H1 (cell line): ENCODE measurements around the gene CASK. TPM values are rescaled to one million over a fixed set of nuclear protein-coding genes. Genes with fewer than 3 reads are reported as not detected.

Source experiments
- CTCF ChIA-PET: fragments of 300-600 bp; sonication (Branson Sonifier 250); formaldehyde crosslinking; loops from one replicate; lab custom pipeline; 2021; ENCODE audit not compliant: partially characterized antibody; lab: Charles Lee
- POLR2A ChIA-PET: fragments of 300-600 bp; sonication (Branson Sonifier 250); formaldehyde crosslinking; loops from one replicate; lab custom pipeline; 2021; ENCODE audit warnings: inconsistent platforms; ENCODE audit not compliant: partially characterized antibody; lab: Charles Lee
- DNase-seq, 2 experiments: peaks; one replicate each; pipeline versions ENCODE4 v3.0.0 to v3.0.0-alpha.2; 2010 to 2022; ENCODE audit warnings: low spot score in 2 of 2, low read depth in 1 of 2, mixed read lengths in 1 of 2
- FAIRE-seq: peaks from 2 replicates; lab custom pipeline; 2011; peaks lifted over from hg19 to GRCh38; lab: Jason Lieb, UNC
- H2AFZ ChIP-seq: 2 replicates; pipeline ENCODE4 v1.8.1; 2012; ENCODE audit warnings: low read length, inconsistent platforms
- H2AK5ac ChIP-seq: 2 replicates; pipeline ENCODE4 v1.6.1; 2013; ENCODE audit warnings: low read depth, low read length
- H2BK120ac ChIP-seq: replicated peaks from 2 replicates; pipeline ENCODE3; 2013; ENCODE audit warnings: low read depth, low read length, inconsistent platforms
- H2BK12ac ChIP-seq: 2 replicates; pipeline ENCODE4 v1.6.1; 2013; ENCODE audit warnings: low read depth, low read length
- H2BK15ac ChIP-seq: 2 replicates; pipeline ENCODE4 v1.6.1; 2013; ENCODE audit warnings: low read length
- H2BK20ac ChIP-seq: 2 replicates; pipeline ENCODE4 v1.6.1; 2013; ENCODE audit warnings: low read length
- H2BK5ac ChIP-seq: 2 replicates; pipeline ENCODE4 v1.6.1; 2013; ENCODE audit warnings: low read depth, low read length
- H3K14ac ChIP-seq: 2 replicates; pipeline ENCODE4 v1.6.1; 2013; ENCODE audit warnings: inconsistent platforms; ENCODE audit not compliant: insufficient read length
- H3K18ac ChIP-seq: 2 replicates; pipeline ENCODE4 v1.6.1; 2013; ENCODE audit warnings: low read length; ENCODE audit errors: extremely low read depth
- H3K23ac ChIP-seq: 2 replicates; pipeline ENCODE4 v1.6.1; 2013; ENCODE audit warnings: inconsistent platforms; ENCODE audit not compliant: insufficient read length
- H3K23me2 ChIP-seq: 2 replicates; pipeline ENCODE4 v1.6.1; 2013; ENCODE audit warnings: low read depth, low read length
- H3K27ac ChIP-seq: 2 replicates; pipeline ENCODE4 v1.6.1; 2011; ENCODE audit warnings: low read depth, low read length, inconsistent platforms
- H3K27me3 ChIP-seq, 4 experiments: replicated peaks in 1 of 4; 1 replicate in 1 of 4; 2 replicates in 3 of 4; pipeline versions ENCODE4 v1.6.1 to v1.8.1; 2011 to 2013; ENCODE audit warnings: low read length in 3 of 4, mild to moderate bottlenecking in 3 of 4, inconsistent platforms in 2 of 4, mixed read lengths in 2 of 4, moderate library complexity in 1 of 4; ENCODE audit not compliant: control insufficient read depth in 3 of 4, insufficient read depth in 3 of 4; ENCODE audit errors: extremely low read depth in 1 of 4
- H3K36me3 ChIP-seq, 4 experiments: 2 replicates each; pipeline versions ENCODE4 v1.6.1 to v1.8.1; 2011 to 2013; ENCODE audit warnings: mild to moderate bottlenecking in 4 of 4, low read length in 3 of 4, moderate library complexity in 2 of 4, control low read depth in 1 of 4, inconsistent platforms in 1 of 4; ENCODE audit not compliant: insufficient read depth in 4 of 4, control insufficient read depth in 2 of 4
- H3K4ac ChIP-seq: replicated peaks from 2 replicates; pipeline ENCODE3; 2013; ENCODE audit warnings: low read length, low read depth, mixed read lengths, inconsistent platforms; ENCODE audit not compliant: insufficient read length
- H3K4me1 ChIP-seq, 4 experiments: replicated peaks in 1 of 4; 1 replicate in 1 of 4; 2 replicates in 3 of 4; pipeline versions ENCODE4 v1.6.1 to v1.8.1; 2011 to 2013; ENCODE audit warnings: low read length in 3 of 4, inconsistent platforms in 2 of 4, mixed read lengths in 1 of 4; ENCODE audit not compliant: insufficient read depth in 4 of 4, control insufficient read depth in 3 of 4
- H3K4me2 ChIP-seq, 2 experiments: 2 replicates each; pipeline versions ENCODE4 v1.6.1 to v1.8.1; 2011 to 2013; ENCODE audit warnings: low read depth in 2 of 2, low read length in 2 of 2, control low read depth in 1 of 2, inconsistent platforms in 1 of 2, mild to moderate bottlenecking in 1 of 2; ENCODE audit not compliant: insufficient read depth in 1 of 2
- H3K4me3 ChIP-seq, 4 experiments: fragments of 200-600, 300-600 bp in 1 of 4; sonication (generic), shearing (Covaris generic), sonication (Bioruptor Twin) in 1 of 4; 2 replicates each; pipeline versions ENCODE4 v1.5.1 to v1.8.1; 2011 to 2016; ENCODE audit warnings: low read length in 4 of 4, low read depth in 3 of 4, control low read depth in 2 of 4, inconsistent platforms in 2 of 4, mild to moderate bottlenecking in 2 of 4, mixed read lengths in 1 of 4, moderate library complexity in 1 of 4; ENCODE audit not compliant: insufficient read depth in 2 of 4; ENCODE audit errors: extremely low read depth in 1 of 4
- H3K56ac ChIP-seq: replicated peaks from 2 replicates; pipeline ENCODE3; 2013; ENCODE audit warnings: low read depth, mild to moderate bottlenecking, mixed read lengths, low read length, inconsistent platforms; ENCODE audit not compliant: insufficient read length
- H3K79me1 ChIP-seq: 2 replicates; pipeline ENCODE4 v1.6.1; 2013; ENCODE audit warnings: low read depth, low read length, control low read depth
- H3K79me2 ChIP-seq, 2 experiments: 2 replicates each; pipeline versions ENCODE4 v1.6.1 to v1.8.1; 2012 to 2013; ENCODE audit warnings: low read length in 2 of 2, mild to moderate bottlenecking in 2 of 2, inconsistent platforms in 1 of 2; ENCODE audit not compliant: insufficient read depth in 2 of 2, control insufficient read depth in 1 of 2
- H3K9ac ChIP-seq, 4 experiments: replicated peaks in 1 of 4; 1 replicate in 1 of 4; 2 replicates in 3 of 4; pipeline versions ENCODE4 v1.6.1 to v1.8.1; 2011 to 2013; ENCODE audit warnings: low read depth in 3 of 4, low read length in 3 of 4, control low read depth in 2 of 4, mild to moderate bottlenecking in 2 of 4, moderate library complexity in 2 of 4, inconsistent platforms in 1 of 4; ENCODE audit errors: extremely low read depth in 1 of 4
- H3K9me3 ChIP-seq, 2 experiments: 2 replicates each; pipeline versions ENCODE4 v1.6.1 to v1.8.1; 2012 to 2013; ENCODE audit warnings: mild to moderate bottlenecking in 2 of 2, moderate library complexity in 2 of 2, control low read depth in 1 of 2, inconsistent platforms in 1 of 2, low read depth in 1 of 2, low read length in 1 of 2, mixed read lengths in 1 of 2; ENCODE audit not compliant: insufficient read depth in 2 of 2
- H4K20me1 ChIP-seq, 2 experiments: replicated peaks in 1 of 2; 2 replicates each; pipeline versions ENCODE3 to v1.8.1; 2011 to 2013; ENCODE audit warnings: inconsistent platforms in 2 of 2, low read length in 2 of 2, mild to moderate bottlenecking in 1 of 2; ENCODE audit not compliant: insufficient read depth in 2 of 2, control insufficient read depth in 1 of 2
- H4K5ac ChIP-seq: 2 replicates; pipeline ENCODE4 v1.6.1; 2013; ENCODE audit warnings: low read length, low read depth, mixed read lengths, inconsistent platforms; ENCODE audit not compliant: insufficient read length
- H4K8ac ChIP-seq: 2 replicates; pipeline ENCODE4 v1.8.0; 2013; ENCODE audit warnings: mild to moderate bottlenecking, moderate library complexity, low read length, inconsistent platforms; ENCODE audit not compliant: insufficient read depth; ENCODE audit errors: extremely low read depth
- H4K91ac ChIP-seq: replicated peaks from 2 replicates; pipeline ENCODE3; 2013; ENCODE audit warnings: low read length, mixed read lengths, inconsistent platforms; ENCODE audit not compliant: insufficient read length
- CBX5 ChIP-seq: fragments of 300-800, 300-1000 bp; sonication (generic); IDR thresholded peaks from 2 replicates; pipeline ENCODE4 v1.7.1; 2016; ENCODE audit warnings: antibody characterized with exemption, low read length, low read depth
- CREB1 ChIP-seq: IDR thresholded peaks from 2 replicates; pipeline ENCODE4 v1.6.1; 2012; ENCODE audit warnings: inconsistent platforms
- EZH2 ChIP-seq: fragments of 200-600 bp; sonication (generic); IDR thresholded peaks from 2 replicates; pipeline ENCODE4 v1.7.1; 2012; ENCODE audit warnings: low read depth, mild to moderate bottlenecking, moderate library complexity, low read length, inconsistent platforms; ENCODE audit not compliant: severe bottlenecking
- KDM4A ChIP-seq: IDR thresholded peaks from one replicate; pipeline ENCODE4 v1.7.1; 2012; ENCODE audit warnings: low read depth, mild to moderate bottlenecking, moderate library complexity, low read length, inconsistent platforms; ENCODE audit not compliant: severe bottlenecking
- NRF1 ChIP-seq: IDR thresholded peaks from 2 replicates; pipeline ENCODE4 v1.6.1; 2011; ENCODE audit warnings: mild to moderate bottlenecking, low read depth, low read length, improper control_type of control experiment
- SIRT6 ChIP-seq: IDR thresholded peaks from one replicate; pipeline ENCODE4 v1.7.1; 2012; ENCODE audit warnings: low read length, inconsistent platforms
- SP2 ChIP-seq: IDR thresholded peaks from 2 replicates; pipeline ENCODE4 v1.6.1; 2012; ENCODE audit warnings: mild to moderate bottlenecking, low read length, inconsistent platforms
- TCF12 ChIP-seq: IDR thresholded peaks from 2 replicates; pipeline ENCODE4 v1.6.1; 2011; ENCODE audit warnings: low read depth, mild to moderate bottlenecking, low read length
- WGBS, 2 experiments: shearing (Covaris generic) in 1 of 2; methylation state at CpG; one replicate each; pipeline versions ENCODE4 v1.1.6 to v1.1.7; 2013 to 2015; ENCODE audit warnings: low lambda C conversion rate in 2 of 2, mixed read lengths in 2 of 2, inconsistent platforms in 1 of 2, low coverage in 1 of 2, missing lambda C conversion rate in 1 of 2; ENCODE audit not compliant: insufficient replicate concordance in 2 of 2, insufficient coverage in 1 of 2, insufficient read length in 1 of 2; ENCODE audit errors: extremely low coverage in 1 of 2, missing lambda C conversion rate in 1 of 2; 5-methylcytosine and 5-hydroxymethylcytosine counted together
- polyA plus RNA-seq, 7 experiments: library from polyadenylated mRNA; depleted of rRNA in 3 of 7; stranded (reverse) in 5 of 7; unstranded in 2 of 7; fragments of >200 nt in 5 of 7; fragments of 200-250 nt in 2 of 7; gene quantifications; 1 replicate in 5 of 7; 2 replicates in 1 of 7; 4 replicates in 1 of 7; pipeline versions ENCODE4 v1.2.1 to v1.2.3, GENCODE V29; 2011 to 2013; ENCODE audit warnings: missing spikeins in 2 of 7, mixed read lengths in 2 of 7
- total RNA-seq: library from RNA; stranded (reverse); fragmentation: NEBNext Ultra II Directional; extraction: Animal tissue kit (Norgen Biotek cat#: 25700); gene quantifications from 2 replicates; pipeline ENCODE4 v1.2.1, GENCODE V29; 2021
- TF ChIP-seq, protein P1 (sequence below): IDR thresholded peaks from 2 replicates; pipeline ENCODE4 v1.6.1; 2012; ENCODE audit warnings: inconsistent platforms
- TF ChIP-seq, protein P2 (sequence below): IDR thresholded peaks from 2 replicates; pipeline ENCODE4 v1.6.1; 2011; ENCODE audit warnings: low read depth, mild to moderate bottlenecking, low read length; ENCODE audit not compliant: insufficient read depth
- TF ChIP-seq, protein P3 (sequence below): IDR thresholded peaks from 2 replicates; pipeline ENCODE4 v1.6.1; 2011; ENCODE audit warnings: low read length, improper control_type of control experiment

CASK gene
- total and polyA plus RNA-seq, 2 of the 8 experiments (the other 6 are each of a cell fraction or from before 2014, with no cell fraction given), result 21.6 to 55.1 TPM

DNA sequence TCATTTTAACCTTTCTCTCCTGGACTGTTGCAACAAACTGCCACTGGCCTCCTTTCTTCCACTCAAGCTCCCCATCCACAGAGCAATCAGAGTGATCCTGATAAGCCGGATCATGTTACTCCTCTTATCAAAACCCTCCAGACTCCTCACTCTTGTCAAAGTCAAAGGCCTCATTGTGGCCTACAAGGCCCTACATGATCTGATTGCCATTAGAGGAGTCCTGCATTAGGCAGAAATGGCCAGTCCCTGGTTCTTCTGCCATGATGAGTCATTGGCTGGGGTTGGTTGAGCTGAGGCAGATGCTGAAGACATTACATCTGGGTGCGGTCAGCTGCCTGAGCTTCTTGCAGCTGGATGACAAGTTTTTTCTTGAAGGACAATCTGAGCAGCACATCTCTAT is 32.7 kb upstream of the CASK start:
- H3K36me3 ChIP-seq, result no peaks in the 10 kb centered on the region
- CTCF ChIA-PET, result interaction anchor here (1.2 kb wide), 1 partner anchor 15 kb away, joined by 3 read pairs; no protein-coding TSS in a partner anchor
- FAIRE-seq (no peak), DNase-seq (no peak)
- H3K9me3 ChIP-seq, result no peaks in the 10 kb centered on the region
- no peak overlapping the region for H4K91ac ChIP-seq
- no peak overlapping the region for H4K5ac ChIP-seq
- no peak overlapping the region for H2AK5ac ChIP-seq
- no peak overlapping the region for H3K56ac ChIP-seq
- no peak overlapping the region for H2AFZ ChIP-seq
- H3K23ac ChIP-seq, result no peak overlapping the region
- H2BK20ac ChIP-seq, result no peak overlapping the region
- H4K20me1 ChIP-seq, result no peaks in the 10 kb centered on the region
- H4K8ac ChIP-seq, result no peak overlapping the region
- POLR2A ChIA-PET, result no interaction called here
- H3K4me3 ChIP-seq, result no peak overlapping the region
- no peak overlapping the region for H3K18ac ChIP-seq
- no peaks in the 10 kb centered on the region for H3K27me3 ChIP-seq
- no peak overlapping the region for H3K9ac ChIP-seq
- H3K23me2 ChIP-seq, result no peaks in the 10 kb centered on the region
- no peaks in the 10 kb centered on the region for H3K79me2 ChIP-seq
- no peaks in the 10 kb centered on the region for H3K79me1 ChIP-seq
- no peak overlapping the region for H2BK15ac ChIP-seq
- H3K4me1 ChIP-seq, result no peaks in the 10 kb centered on the region
- H3K4me2 ChIP-seq, result no peak overlapping the region
- no peak overlapping the region for H3K4ac ChIP-seq
- 100% methylated on average over 1 of the region's 2 CpGs; no CpG with 5 or more reads in 1 of the 2 experiments for WGBS, 2 experiments
- H2BK120ac ChIP-seq, result no peak overlapping the region
- no peak overlapping the region for H2BK5ac ChIP-seq
- no peak overlapping the region for H3K14ac ChIP-seq
- H2BK12ac ChIP-seq, result no peak overlapping the region
- H3K27ac ChIP-seq, result no peak overlapping the region
- no peak for TF ChIP-seq CREB1
- no peak for TF ChIP-seq NRF1
- no peak for TF ChIP-seq EZH2
- no peak for TF ChIP-seq SP2
- TF ChIP-seq TCF12, result no peak
- TF ChIP-seq SIRT6, result no peak
- no peak for TF ChIP-seq CBX5
- TF ChIP-seq KDM4A, result no peak
- TF ChIP-seq, protein P1, sequence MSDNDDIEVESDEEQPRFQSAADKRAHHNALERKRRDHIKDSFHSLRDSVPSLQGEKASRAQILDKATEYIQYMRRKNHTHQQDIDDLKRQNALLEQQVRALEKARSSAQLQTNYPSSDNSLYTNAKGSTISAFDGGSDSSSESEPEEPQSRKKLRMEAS, result no peak
- TF ChIP-seq, protein P2, sequence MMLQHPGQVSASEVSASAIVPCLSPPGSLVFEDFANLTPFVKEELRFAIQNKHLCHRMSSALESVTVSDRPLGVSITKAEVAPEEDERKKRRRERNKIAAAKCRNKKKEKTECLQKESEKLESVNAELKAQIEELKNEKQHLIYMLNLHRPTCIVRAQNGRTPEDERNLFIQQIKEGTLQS, result no peak
- TF ChIP-seq, protein P3, sequence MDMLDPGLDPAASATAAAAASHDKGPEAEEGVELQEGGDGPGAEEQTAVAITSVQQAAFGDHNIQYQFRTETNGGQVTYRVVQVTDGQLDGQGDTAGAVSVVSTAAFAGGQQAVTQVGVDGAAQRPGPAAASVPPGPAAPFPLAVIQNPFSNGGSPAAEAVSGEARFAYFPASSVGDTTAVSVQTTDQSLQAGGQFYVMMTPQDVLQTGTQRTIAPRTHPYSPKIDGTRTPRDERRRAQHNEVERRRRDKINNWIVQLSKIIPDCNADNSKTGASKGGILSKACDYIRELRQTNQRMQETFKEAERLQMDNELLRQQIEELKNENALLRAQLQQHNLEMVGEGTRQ, result no peak
